Prostate gland (tissue), 2 donors: ENCODE data around the gene SCEL.

Source experiments
- POLR2A ChIP-seq: fragments of 450-650 bp; IDR thresholded peaks from one replicate; pipeline ENCODE4 v1.6.1; 2016; ENCODE audit warnings: antibody characterized with exemption, mild to moderate bottlenecking
- POLR2AphosphoS5 ChIP-seq: sonication (generic); formaldehyde crosslinking; IDR thresholded peaks from one replicate; pipeline ENCODE4 v1.6.1; 2017; ENCODE audit warnings: antibody characterized with exemption
- TF ChIP-seq, protein P1 (sequence below), 4 experiments: fragments of 200-600 bp in 2 of 4; fragments of 450-650 bp in 2 of 4; sonication (generic) in 2 of 4; IDR thresholded peaks; 1 replicate in 3 of 4; 2 replicates in 1 of 4; pipeline ENCODE4 v1.5.1; 2016 to 2019; ENCODE audit warnings: antibody characterized with exemption in 4 of 4, mild to moderate bottlenecking in 2 of 4, moderate library complexity in 2 of 4

DNA sequence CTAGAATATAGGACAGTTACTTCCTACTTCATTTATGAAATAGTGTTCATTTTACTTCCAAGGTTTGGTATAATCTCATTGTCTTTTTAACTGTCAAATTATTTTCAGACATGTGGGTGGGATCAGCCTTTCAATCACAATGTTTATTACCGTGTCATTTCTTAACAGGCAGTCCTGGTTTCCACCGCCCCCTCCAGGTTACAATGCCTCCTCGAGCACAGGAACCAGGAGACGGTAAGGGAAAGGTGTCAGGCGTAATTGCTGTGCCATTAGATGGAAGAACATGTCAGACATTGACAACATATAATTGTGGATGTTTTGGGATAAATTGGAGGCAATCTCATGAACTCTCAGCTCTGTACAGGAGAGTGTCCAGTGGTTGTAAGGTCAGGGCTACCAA is 36.5 kb downstream of the SCEL start:
- TF ChIP-seq, protein P1, sequence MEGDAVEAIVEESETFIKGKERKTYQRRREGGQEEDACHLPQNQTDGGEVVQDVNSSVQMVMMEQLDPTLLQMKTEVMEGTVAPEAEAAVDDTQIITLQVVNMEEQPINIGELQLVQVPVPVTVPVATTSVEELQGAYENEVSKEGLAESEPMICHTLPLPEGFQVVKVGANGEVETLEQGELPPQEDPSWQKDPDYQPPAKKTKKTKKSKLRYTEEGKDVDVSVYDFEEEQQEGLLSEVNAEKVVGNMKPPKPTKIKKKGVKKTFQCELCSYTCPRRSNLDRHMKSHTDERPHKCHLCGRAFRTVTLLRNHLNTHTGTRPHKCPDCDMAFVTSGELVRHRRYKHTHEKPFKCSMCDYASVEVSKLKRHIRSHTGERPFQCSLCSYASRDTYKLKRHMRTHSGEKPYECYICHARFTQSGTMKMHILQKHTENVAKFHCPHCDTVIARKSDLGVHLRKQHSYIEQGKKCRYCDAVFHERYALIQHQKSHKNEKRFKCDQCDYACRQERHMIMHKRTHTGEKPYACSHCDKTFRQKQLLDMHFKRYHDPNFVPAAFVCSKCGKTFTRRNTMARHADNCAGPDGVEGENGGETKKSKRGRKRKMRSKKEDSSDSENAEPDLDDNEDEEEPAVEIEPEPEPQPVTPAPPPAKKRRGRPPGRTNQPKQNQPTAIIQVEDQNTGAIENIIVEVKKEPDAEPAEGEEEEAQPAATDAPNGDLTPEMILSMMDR (IDR thresholded peaks at IDR 0.05) = no peak
- no peak for TF ChIP-seq POLR2AphosphoS5
- no peak for TF ChIP-seq POLR2A
